Cortex of kidney (tissue), 1 donor: ENCODE data around the gene F9.
"Not testable (repeated sequence)": the region's sequence is repeated elsewhere in the genome, so short reads cannot be mapped to it uniquely, and the experiment has no call there.

Experiments
- DNase-seq: peaks from one replicate; lab custom pipeline; 2025; lab: John Stamatoyannopoulos, UW

The F9 gene

DNA sequence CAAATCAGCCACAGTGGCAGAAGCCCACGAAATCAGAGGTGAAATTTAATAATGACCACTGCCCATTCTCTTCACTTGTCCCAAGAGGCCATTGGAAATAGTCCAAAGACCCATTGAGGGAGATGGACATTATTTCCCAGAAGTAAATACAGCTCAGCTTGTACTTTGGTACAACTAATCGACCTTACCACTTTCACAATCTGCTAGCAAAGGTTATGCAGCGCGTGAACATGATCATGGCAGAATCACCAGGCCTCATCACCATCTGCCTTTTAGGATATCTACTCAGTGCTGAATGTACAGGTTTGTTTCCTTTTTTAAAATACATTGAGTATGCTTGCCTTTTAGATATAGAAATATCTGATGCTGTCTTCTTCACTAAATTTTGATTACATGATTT lies at the start of gene F9:
F9 (plus strand) TSS at position 190 of the 400 bp plus-strand sequence; CDS start at position 216, 26 bp downstream.
- no peak for DNase-seq

DNA sequence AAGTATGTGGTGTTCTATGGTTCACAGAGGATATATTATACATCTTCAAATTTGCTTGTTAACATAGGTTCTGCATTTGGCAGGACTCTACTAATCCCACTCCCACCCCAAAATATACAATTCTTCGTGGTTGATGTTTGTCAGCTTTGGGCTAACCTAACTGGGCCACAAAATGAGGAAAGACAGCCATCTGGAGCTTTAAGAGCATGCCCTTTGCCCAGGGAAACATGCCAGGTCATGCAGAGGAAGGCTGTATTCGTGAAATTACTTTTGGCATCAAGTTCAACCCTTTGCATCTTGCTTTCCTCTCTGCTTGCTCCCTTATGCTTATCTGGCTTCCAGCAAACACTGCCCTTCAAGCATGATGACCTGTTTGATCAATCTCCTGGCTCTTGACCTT lies 46.8 kb upstream of the F9 start:
- DNase-seq, result no peak

DNA sequence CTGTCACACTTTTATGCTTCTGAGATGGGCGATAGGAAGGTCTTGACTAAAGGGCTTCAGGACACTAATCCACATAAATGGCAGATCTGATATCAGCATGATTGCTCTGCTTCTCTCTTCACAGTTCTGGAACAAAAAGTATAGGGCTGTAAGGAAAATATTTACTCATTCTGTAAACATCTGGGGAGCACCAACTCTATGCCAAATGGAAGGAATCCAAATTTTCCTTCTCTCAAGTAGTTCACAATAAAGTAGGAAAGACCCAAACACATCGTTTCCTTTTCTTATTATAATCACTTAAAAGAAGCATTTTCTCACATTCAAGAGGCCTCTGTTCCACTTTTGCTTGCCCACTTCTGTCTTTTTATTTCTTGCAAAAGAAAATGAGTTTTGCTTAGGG lies 45.9 kb upstream of the F9 start:
- DNase-seq, result no peak

DNA sequence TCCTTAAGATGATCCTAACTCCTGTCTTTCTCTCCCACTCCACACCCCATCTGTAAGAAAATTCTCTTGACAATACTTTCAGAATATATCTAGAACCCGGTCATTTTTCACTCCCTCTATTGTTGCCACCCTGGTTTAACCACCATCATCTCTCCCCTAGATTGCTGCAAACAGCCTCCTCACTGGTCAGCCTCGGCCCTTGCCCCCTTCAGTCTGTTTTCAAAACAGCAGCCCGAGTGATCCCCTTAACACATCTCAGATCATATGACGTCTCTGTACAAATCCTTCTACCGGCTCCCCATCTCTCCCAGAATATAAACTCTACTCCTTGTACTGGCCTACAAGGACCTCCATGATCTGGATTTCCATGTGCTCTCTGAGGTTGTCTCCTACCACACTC lies 35.2 kb upstream of the F9 start:
- no peak for DNase-seq

GRCh38 chrX:139506333-139506732 lies 24.2 kb upstream of the F9 start:
- no peak for DNase-seq

GRCh38 chrX:139508099-139508498 lies 22.4 kb upstream of the F9 start:
- no peak for DNase-seq

DNA sequence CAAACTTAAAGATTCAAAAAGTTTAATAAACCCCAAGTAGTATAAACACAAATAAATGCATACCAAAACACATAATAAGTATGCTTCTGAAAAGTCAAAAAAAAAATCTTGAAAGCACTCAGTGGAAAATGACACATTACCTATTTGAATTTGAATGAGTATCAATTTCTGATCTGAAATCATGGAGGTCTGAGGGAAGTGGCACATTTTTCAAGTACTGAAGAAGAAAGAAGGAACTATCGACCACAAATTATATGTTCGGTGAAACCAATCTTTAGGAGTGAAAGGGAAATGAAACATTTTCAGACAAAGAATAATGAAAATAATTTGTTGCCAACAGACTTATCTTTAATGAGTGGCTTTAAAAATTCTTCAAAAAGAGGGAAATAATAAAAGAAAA lies 12.1 kb upstream of the F9 start:
- no peak for DNase-seq

- DNase-seq, result not testable (repeated sequence)
Measured at GRCh38 chrX:139528829-139529228, 1.7 kb upstream of the F9 start.

GRCh38 chrX:139532834-139533233 lies 2.3 kb downstream of the F9 start:
- DNase-seq, result no peak

DNA sequence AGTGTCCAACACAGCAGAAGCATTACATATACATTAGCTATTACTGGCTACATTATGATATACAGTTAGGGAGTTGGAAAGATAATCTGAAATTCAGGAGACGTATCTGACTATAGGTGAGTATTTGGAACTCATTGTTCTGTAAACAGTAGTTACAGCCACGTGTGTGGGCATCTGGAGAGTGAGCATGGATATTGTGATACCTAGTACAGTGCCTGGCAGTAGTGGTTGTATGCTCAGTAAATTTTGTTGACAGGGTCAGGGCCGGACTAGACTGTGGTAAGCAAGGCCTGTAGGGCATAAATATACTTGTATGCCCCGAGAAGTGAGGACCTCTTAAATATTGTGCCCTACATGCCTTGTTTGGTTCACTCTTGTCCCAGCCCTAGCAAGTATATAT lies 2.9 kb downstream of the F9 start:
- no peak for DNase-seq

DNA sequence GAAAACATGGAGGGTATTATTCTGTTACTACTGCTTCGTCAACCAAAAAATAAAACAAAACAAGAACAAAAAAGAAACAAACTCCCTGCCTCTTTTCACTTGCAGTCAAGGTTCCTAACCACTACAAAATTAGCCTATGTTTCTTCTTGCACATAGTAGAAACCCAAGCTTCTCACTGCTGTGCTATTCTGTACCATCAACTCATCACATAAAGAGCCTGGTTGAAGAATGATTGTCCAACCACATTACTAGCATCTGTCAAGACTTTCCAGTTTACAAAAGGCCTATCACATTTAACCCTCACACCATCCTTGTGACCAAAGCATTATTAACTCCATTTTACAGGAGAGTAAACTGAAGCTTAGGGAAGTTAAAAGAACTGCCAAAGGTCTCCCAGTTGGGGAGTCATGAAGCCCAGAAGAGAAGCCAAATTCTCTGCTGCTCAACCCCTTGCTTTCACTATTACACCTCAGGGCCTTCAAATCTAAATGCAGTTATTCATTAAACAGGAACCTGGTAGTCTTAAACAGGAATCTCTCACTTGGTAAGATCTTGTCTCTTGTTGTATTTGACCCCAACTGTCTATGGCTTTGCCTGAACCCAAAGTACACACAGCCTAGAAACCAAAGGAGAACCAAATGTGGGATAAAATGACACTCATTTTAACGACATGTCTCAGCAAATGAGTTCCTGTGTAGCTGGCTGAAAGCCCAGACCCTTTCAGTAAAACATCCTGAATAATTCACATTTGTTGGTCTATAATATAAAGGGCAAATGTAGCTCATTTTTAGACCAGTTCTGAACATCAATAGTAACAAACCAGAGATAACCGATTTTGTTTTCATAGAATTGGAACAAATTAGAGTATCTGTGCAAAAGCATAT lies 8.6 kb downstream of the F9 start:
- no peak for DNase-seq

- DNase-seq, result no peak
Measured at GRCh38 chrX:139542652-139543051, 12.1 kb downstream of the F9 start.

DNA sequence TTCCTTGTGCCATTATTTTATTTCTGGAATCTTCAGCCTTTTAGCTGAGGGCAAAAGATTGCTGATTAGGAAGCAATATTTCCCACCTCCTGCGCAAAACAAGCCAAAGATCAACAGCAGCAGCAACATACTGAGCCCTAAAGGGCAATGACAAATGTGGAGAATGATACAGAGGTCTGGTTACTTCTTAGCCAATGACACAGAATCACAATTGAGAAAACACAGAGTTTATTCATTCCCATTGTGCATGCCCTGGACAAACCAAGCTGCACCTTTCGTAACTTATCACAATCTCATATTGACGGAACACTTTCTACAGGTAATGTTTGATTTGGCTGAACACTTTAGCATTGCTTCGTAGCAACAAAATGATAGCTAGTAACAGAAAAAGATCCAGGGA lies 13.4 kb downstream of the F9 start:
- no peak for DNase-seq

DNA sequence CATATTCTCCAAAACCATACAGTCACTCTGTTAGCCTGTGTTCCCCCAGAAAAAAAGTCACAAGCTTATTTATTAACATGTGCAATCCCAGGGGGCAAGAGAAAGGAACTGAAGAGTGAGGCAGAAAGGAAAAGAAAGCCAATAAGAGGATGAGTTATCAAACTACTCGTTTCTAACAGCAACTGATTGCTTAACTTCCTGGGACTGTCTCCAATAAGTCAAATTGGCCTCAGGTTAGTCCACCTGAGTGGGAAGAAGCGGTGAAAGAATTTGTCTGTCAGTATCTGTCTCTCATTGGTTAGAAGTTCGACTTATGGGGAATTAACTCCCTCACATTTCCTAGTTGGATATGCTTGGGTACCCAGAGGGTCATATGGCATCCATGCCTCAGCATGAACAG lies 14.1 kb downstream of the F9 start:
- no peak for DNase-seq

DNA sequence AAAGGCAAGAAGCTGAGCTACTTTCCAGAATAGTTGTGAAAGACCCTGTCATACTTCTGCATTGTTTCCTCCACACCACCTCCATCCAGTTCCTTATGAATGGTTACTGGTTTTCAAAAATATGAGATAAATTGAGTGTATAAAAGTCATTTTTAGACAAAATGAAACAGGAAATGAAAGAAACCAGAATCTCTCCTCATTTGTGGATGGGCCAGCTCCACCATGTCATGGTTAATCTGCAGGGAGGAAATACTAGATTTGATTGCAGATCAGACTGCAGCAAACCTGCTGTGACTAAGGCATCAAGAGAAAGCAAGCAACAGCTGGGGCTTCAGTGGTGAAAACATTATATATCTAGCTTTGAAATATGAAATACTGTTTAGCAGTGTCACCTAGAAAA lies 23.8 kb downstream of the F9 start:
- no peak for DNase-seq

DNA sequence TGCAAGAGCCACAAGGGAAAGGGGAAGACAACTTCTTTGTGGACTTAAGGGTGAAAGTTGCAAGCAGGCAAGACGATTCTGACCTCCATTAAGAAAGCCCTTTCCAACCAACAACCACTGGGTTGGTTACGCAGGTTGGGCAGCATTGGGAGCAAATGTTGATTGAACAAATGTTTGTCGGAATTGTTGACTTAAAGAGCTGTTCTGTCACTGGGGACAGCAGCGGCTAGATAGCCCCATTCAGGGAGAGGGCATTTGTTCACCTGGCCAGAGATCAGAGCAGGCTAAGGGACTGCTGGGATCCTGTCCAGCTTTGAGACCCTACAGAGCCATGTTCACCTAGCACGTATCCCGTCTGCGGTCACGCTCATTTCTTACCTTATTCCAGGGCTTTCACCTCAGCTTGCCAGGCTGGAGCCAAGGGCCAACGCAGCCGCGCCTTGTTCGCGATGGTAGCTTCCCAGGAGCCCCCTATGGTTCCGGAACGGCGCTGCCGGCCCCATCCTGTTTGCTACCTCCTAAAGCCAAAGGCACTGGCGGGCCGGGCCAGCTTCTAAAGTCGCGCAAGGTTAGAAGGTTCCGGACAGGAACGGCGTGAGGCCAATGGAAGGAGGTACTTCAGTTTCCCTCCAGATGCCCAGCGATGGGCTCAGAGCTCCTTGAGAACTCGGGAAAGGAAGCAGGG lies 24.6 kb downstream of the F9 start:
- no peak for DNase-seq

GRCh38 chrX:139559383-139560042 lies 29.0 kb downstream of the F9 start:
- DNase-seq, result no peak

- DNase-seq, result no peak
Measured at GRCh38 chrX:139560221-139560620, 29.7 kb downstream of the F9 start.

DNA sequence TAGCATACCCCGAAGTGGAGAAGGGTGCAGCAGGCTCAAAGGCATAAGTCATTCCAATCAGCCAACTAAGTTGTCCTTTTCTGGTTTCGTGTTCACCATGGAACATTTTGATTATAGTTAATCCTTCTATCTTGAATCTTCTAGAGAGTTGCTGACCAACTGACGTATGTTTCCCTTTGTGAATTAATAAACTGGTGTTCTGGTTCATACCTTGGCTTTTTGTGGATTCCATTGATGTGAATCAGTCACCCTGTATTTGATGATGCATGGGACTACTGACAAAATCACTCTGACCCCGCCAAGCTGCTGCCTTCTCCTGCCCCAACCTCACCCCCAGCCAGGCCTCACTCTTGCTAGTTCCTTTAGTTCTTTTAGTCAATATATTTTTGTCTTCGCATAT lies 32.7 kb downstream of the F9 start:
- no peak for DNase-seq

- DNase-seq, result no peak
Measured at GRCh38 chrX:139566981-139567380, 36.4 kb downstream of the F9 start.

DNA sequence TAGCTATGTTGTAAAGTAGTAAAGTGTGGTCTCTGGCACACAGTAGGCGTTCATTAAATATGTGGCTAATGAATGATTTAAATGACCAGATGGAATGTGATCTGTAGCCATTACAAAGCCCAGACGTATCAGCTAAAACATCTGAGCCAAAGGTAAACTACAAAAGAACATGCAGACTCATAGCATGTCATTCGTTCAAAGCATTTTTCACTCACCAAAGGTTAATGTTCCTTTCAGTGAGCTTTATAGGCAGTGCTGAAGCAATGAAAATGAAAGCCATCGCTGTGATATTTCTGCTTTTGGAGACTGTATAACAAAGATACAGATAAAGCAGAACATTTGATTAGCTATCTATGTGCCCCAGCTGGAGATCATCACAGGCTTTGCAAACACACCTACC lies 50.5 kb downstream of the F9 start:
- DNase-seq, result no peak

- no peak for DNase-seq
Measured at GRCh38 chrX:139585613-139586012, 55.1 kb downstream of the F9 start.

- DNase-seq, result no peak
Measured at GRCh38 chrX:139596068-139596467, 65.5 kb downstream of the F9 start.
